ENCODE results near the gene CACNA1G.

The CACNA1G gene

DNA sequence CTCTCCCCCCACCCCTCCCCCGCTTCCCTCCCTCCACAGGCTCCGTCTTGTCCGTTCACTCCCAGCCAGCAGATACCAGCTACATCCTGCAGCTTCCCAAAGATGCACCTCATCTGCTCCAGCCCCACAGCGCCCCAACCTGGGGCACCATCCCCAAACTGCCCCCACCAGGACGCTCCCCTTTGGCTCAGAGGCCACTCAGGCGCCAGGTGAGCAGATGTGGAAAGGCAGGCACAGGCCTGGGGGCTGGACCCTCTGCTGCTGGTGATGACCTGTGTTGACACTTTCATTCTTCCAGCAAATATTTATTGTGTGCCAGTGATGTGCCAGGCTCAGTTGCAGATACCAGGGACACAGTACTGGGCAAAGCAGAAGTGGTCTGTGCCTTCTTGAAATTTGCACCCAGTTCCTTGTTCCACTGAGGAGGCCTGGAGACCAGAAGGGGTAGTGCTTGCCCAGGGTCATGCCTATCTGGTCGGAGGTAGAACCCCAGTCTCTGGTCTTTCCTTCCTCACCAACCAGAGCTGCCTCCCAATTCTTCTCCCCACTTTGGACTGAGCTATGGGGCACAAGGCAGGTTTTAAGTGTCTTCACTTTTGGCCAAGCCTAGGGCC lies 63.9 kb downstream of the CACNA1G start:
- Histone ChIP-seq H3K36me3 (ENCODE audit: control insufficient read depth, low read length) (no peaks in the 10 kb centered on the region), H3K27me3 (ENCODE audit: control insufficient read depth, low read length) (peaks cover 40% of the 10 kb centered on the region), H3K4me3 (ENCODE audit: low read length) (no peak overlapping the region), H3K4me2 (ENCODE audit: low read length) (no peak overlapping the region), H3K4me1 (ENCODE audit: control insufficient read depth, low read length) (peaks cover 3% of the 10 kb centered on the region; the same call in 1 of the 2 replicates), H3K9me3 (ENCODE audit: control insufficient read depth, insufficient read depth, low read length) (no peaks in the 10 kb centered on the region), H3K9me2 (replicated peaks; ENCODE audit: control insufficient read depth, low read length) (no peaks in the 10 kb centered on the region), H4K20me1 (ENCODE audit: control insufficient read depth, insufficient read depth, low read depth, low read length) (no peaks in the 10 kb centered on the region), H3F3A (ENCODE audit: control insufficient read depth, insufficient read depth) (no peaks in the 10 kb centered on the region), H3K27ac (ENCODE audit: low read depth, low read length) (no peak overlapping the region), H3K79me2 (ENCODE audit: control insufficient read depth, low read length) (no peaks in the 10 kb centered on the region)
- TF ChIP-seq, protein P1, sequence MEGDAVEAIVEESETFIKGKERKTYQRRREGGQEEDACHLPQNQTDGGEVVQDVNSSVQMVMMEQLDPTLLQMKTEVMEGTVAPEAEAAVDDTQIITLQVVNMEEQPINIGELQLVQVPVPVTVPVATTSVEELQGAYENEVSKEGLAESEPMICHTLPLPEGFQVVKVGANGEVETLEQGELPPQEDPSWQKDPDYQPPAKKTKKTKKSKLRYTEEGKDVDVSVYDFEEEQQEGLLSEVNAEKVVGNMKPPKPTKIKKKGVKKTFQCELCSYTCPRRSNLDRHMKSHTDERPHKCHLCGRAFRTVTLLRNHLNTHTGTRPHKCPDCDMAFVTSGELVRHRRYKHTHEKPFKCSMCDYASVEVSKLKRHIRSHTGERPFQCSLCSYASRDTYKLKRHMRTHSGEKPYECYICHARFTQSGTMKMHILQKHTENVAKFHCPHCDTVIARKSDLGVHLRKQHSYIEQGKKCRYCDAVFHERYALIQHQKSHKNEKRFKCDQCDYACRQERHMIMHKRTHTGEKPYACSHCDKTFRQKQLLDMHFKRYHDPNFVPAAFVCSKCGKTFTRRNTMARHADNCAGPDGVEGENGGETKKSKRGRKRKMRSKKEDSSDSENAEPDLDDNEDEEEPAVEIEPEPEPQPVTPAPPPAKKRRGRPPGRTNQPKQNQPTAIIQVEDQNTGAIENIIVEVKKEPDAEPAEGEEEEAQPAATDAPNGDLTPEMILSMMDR (IDR thresholded peaks at IDR 0.05; ENCODE audit: low read depth, low read length, poor library complexity, severe bottlenecking) = no peak
- no peak for TF ChIP-seq EZH2phosphoT487 (IDR thresholded peaks at IDR 0.05; ENCODE audit: borderline replicate concordance, low read length)

DNA sequence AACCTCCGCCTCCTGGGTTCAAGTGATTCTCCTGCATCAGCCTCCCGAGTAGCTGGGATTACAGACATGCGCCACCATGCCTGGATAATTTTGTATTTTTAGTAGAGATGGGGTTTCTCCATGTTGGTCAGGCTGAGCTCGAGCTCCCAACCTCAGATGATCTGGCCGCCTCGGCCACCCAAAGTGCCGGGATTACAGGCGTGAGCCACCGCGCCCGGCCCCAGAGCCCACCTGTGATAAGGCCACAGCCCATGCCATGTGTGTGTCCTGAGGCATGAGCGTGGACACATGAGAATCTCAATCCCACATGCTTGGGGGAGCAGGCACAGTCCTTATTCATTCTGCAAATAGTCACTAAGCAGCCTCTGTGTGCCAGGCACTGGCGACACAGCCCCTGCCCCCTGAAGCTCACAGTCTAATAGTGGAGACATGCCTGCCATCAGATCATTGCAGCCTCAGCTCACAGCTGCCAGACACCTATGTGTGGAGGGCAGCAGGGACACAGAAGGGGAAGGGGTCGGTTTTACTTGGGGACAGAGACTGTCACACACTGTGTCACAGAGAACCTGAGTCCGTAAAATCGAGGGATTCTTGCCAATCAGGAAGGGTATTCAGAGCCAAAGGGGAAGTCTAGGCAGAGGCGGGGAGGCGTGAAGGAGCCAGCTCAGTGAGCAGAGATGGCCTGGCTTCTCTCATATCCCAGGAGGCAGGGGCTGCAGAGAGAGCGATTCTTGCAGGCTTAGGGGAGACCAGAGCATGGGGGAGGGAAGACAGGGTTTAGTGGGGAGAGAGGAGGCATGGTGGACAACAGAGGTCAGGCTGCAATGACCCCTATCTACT lies 64.7 kb downstream of the CACNA1G start:
- no peak overlapping the region for H3K4me3 ChIP-seq (ENCODE audit: low read length)
- no peaks in the 10 kb centered on the region for H3K9me3 ChIP-seq (ENCODE audit: control insufficient read depth, insufficient read depth, low read length)
- H3K4me2 ChIP-seq (ENCODE audit: low read length) = no peak overlapping the region
- no peaks in the 10 kb centered on the region for H3K79me2 ChIP-seq (ENCODE audit: control insufficient read depth, low read length)
- H3K4me1 ChIP-seq (ENCODE audit: control insufficient read depth, low read length) = peaks cover 3% of the 10 kb centered on the region; the same call in 1 of the 2 replicates
- no peak overlapping the region for H3K27ac ChIP-seq (ENCODE audit: low read depth, low read length)
- no peaks in the 10 kb centered on the region for H4K20me1 ChIP-seq (ENCODE audit: control insufficient read depth, insufficient read depth, low read depth, low read length)
- H3K9me2 ChIP-seq (replicated peaks; ENCODE audit: control insufficient read depth, low read length) = no peaks in the 10 kb centered on the region
- TF ChIP-seq EZH2phosphoT487 (IDR thresholded peaks at IDR 0.05; ENCODE audit: borderline replicate concordance, low read length) = no peak
- TF ChIP-seq, protein P1 (IDR thresholded peaks at IDR 0.05; ENCODE audit: low read depth, low read length, poor library complexity, severe bottlenecking) = no peak
- H3F3A ChIP-seq (ENCODE audit: control insufficient read depth, insufficient read depth) = no peaks in the 10 kb centered on the region
- H3K36me3 ChIP-seq (ENCODE audit: control insufficient read depth, low read length) = no peaks in the 10 kb centered on the region
- H3K27me3 ChIP-seq (ENCODE audit: control insufficient read depth, low read length) = peaks cover 40% of the 10 kb centered on the region

DNA sequence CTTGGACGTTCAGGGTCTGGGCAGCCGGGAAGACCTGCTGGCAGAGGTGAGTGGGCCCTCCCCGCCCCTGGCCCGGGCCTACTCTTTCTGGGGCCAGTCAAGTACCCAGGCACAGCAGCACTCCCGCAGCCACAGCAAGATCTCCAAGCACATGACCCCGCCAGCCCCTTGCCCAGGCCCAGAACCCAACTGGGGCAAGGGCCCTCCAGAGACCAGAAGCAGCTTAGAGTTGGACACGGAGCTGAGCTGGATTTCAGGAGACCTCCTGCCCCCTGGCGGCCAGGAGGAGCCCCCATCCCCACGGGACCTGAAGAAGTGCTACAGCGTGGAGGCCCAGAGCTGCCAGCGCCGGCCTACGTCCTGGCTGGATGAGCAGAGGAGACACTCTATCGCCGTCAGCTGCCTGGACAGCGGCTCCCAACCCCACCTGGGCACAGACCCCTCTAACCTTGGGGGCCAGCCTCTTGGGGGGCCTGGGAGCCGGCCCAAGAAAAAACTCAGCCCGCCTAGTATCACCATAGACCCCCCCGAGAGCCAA lies 65.6 kb downstream of the CACNA1G start:
- no peaks in the 10 kb centered on the region for H3K36me3 ChIP-seq (ENCODE audit: control insufficient read depth, low read length)
- H3K9me3 ChIP-seq (ENCODE audit: control insufficient read depth, insufficient read depth, low read length) = no peaks in the 10 kb centered on the region
- H3K4me2 ChIP-seq (ENCODE audit: low read length) = no peak overlapping the region
- H3K4me3 ChIP-seq (ENCODE audit: low read length) = no peak overlapping the region
- no peak overlapping the region for H3K27ac ChIP-seq (ENCODE audit: low read depth, low read length)
- H3K27me3 ChIP-seq (ENCODE audit: control insufficient read depth, low read length) = peaks cover 33% of the 10 kb centered on the region
- H3K9me2 ChIP-seq (replicated peaks; ENCODE audit: control insufficient read depth, low read length) = no peaks in the 10 kb centered on the region
- no peaks in the 10 kb centered on the region for H3F3A ChIP-seq (ENCODE audit: control insufficient read depth, insufficient read depth)
- H3K4me1 ChIP-seq (ENCODE audit: control insufficient read depth, low read length) = peaks cover 3% of the 10 kb centered on the region; the same call in 1 of the 2 replicates
- H3K79me2 ChIP-seq (ENCODE audit: control insufficient read depth, low read length) = no peaks in the 10 kb centered on the region
- no peak for TF ChIP-seq EZH2phosphoT487 (IDR thresholded peaks at IDR 0.05; ENCODE audit: borderline replicate concordance, low read length)
- TF ChIP-seq, protein P1 (IDR thresholded peaks at IDR 0.05; ENCODE audit: low read depth, low read length, poor library complexity, severe bottlenecking) = peak; percentile 84
- no peaks in the 10 kb centered on the region for H4K20me1 ChIP-seq (ENCODE audit: control insufficient read depth, insufficient read depth, low read depth, low read length)
